HCT116 (cell line): ENCODE measurements around the gene FAM219A. TPM values are rescaled to one million over a fixed set of nuclear protein-coding genes. Genes with fewer than 3 reads are reported as not detected.

Experiments used
- ATAC-seq: fragments of 200-7000 bp; cut with Tn5 transposase; 2 replicates; pipeline ENCODE4 v1.9.1; 2020; ENCODE audit warnings: mild to moderate bottlenecking, moderate library complexity
- BruUV-seq: library from RNA; stranded (reverse); fragments of 400-500 nt; replicated peaks from 2 replicates; lab custom pipeline; 2021; lab: Mats Ljungman, UMichigan
- CTCF ChIA-PET: fragments of 300-600 bp; sonication (Branson Sonifier 250); formaldehyde crosslinking; loops from one replicate; lab custom pipeline; 2021; ENCODE audit warnings: antibody characterized with exemption; lab: Charles Lee
- POLR2A ChIA-PET: fragments of 300-600, 350-600 bp; sonication (Branson Sonifier 250); formaldehyde crosslinking; loops from one replicate; lab custom pipeline; 2021; ENCODE audit warnings: antibody characterized with exemption; lab: Charles Lee
- RAD21 ChIA-PET, 2 experiments: fragments of 300-600 bp; sonication (Branson Sonifier 250); formaldehyde crosslinking; loops; one replicate each; lab custom pipeline; 2023; ENCODE audit warnings: low total read pairs in 2 of 2; ENCODE audit not compliant: uncharacterized antibody in 2 of 2, unreplicated experiment in 2 of 2, low non-redundant PET in 1 of 2; lab: Charles Lee
- DNase-seq: peaks from one replicate; pipeline ENCODE4 v3.0.0-alpha.2; 2010; ENCODE audit warnings: low read depth, low spot score
- H2AFZ ChIP-seq: fragments of 200-600 bp; shearing (Covaris generic), sonication (generic); 2 replicates; pipeline ENCODE4 v1.6.1; 2017; ENCODE audit warnings: low read depth, mixed run types, mixed read lengths, antibody characterized with exemption, low read length; ENCODE audit not compliant: poor library complexity, severe bottlenecking
- H3K27ac ChIP-seq: 2 replicates; pipeline ENCODE4 v1.5.1; 2012; ENCODE audit warnings: low read depth, low read length
- H3K27me3 ChIP-seq: fragments of 200-600 bp; sonication (generic); 2 replicates; pipeline ENCODE4 v1.6.1; 2016; ENCODE audit warnings: mixed run types, low read length, mixed read lengths; ENCODE audit not compliant: insufficient read depth
- H3K36me3 ChIP-seq, 2 experiments: fragments of 200-500 bp in 1 of 2; fragments of 200-600 bp in 1 of 2; sonication (Bioruptor generic) in 1 of 2; sonication (generic) in 1 of 2; 2 replicates each; pipeline versions ENCODE4 v1.5.1 to v1.6.1; 2014 to 2016; ENCODE audit warnings: low read length in 2 of 2, inconsistent platforms in 1 of 2, mixed read lengths in 1 of 2, mixed run types in 1 of 2; ENCODE audit not compliant: insufficient read depth in 2 of 2, control insufficient read depth in 1 of 2
- H3K4me1 ChIP-seq, 2 experiments: fragments of 200-600 bp in 1 of 2; sonication (generic) in 1 of 2; 2 replicates each; pipeline versions ENCODE4 v1.5.1 to v1.6.1; 2012 to 2017; ENCODE audit warnings: low read length in 2 of 2, inconsistent platforms in 1 of 2, mild to moderate bottlenecking in 1 of 2, mixed read lengths in 1 of 2, mixed run types in 1 of 2, moderate library complexity in 1 of 2; ENCODE audit not compliant: insufficient read depth in 2 of 2, control insufficient read depth in 1 of 2
- H3K4me2 ChIP-seq: fragments of 200-600 bp; sonication (generic); 2 replicates; pipeline ENCODE4 v1.6.1; 2017; ENCODE audit warnings: mixed run types, low read length, mixed read lengths
- H3K4me3 ChIP-seq, 2 experiments: fragments of 200-600 bp in 1 of 2; sonication (generic) in 1 of 2; replicated peaks in 1 of 2; 2 replicates each; pipeline ENCODE4 v1.5.1; 2011 to 2016; ENCODE audit warnings: low read length in 2 of 2, control low read depth in 1 of 2, low read depth in 1 of 2, mild to moderate bottlenecking in 1 of 2, mixed read lengths in 1 of 2, mixed run types in 1 of 2
- H3K79me2 ChIP-seq: fragments of 200-600 bp; sonication (generic); 2 replicates; pipeline ENCODE4 v1.6.1; 2017; ENCODE audit warnings: mild to moderate bottlenecking, mixed run types, low read length, moderate library complexity, mixed read lengths; ENCODE audit not compliant: insufficient read depth
- H3K9ac ChIP-seq: fragments of 200-600 bp; sonication (generic); 2 replicates; pipeline ENCODE4 v1.6.1; 2016; ENCODE audit warnings: low read length, mixed read lengths
- H3K9me2 ChIP-seq: fragments of 200-600 bp; sonication (generic), shearing (Covaris generic); 2 replicates; pipeline ENCODE4 v1.6.1; 2017; ENCODE audit warnings: mixed run types, mild to moderate bottlenecking, moderate library complexity; ENCODE audit not compliant: insufficient read depth
- H3K9me3 ChIP-seq, 2 experiments: fragments of 200-500 bp in 1 of 2; fragments of 200-600 bp in 1 of 2; sonication (Bioruptor generic) in 1 of 2; sonication (generic) in 1 of 2; 2 replicates each; pipeline ENCODE4 v1.6.1; 2014 to 2017; ENCODE audit warnings: low read length in 2 of 2, mixed read lengths in 2 of 2, inconsistent platforms in 1 of 2, low read depth in 1 of 2, mild to moderate bottlenecking in 1 of 2, mixed run types in 1 of 2, moderate library complexity in 1 of 2; ENCODE audit not compliant: control insufficient read depth in 1 of 2, insufficient read depth in 1 of 2
- H4K20me1 ChIP-seq: fragments of 200-600 bp; sonication (generic), shearing (Covaris generic); 2 replicates; pipeline ENCODE4 v1.6.1; 2017; ENCODE audit warnings: mixed run types, mild to moderate bottlenecking, moderate library complexity; ENCODE audit not compliant: insufficient read depth
- CBX3 ChIP-seq: IDR thresholded peaks from 2 replicates; pipeline ENCODE4 v1.6.1; 2012; ENCODE audit warnings: low read depth
- CTCF ChIP-seq, 3 experiments: fragments of 200-600 bp in 1 of 3; sonication (generic) in 1 of 3; IDR thresholded peaks in 2 of 3; conservative IDR thresholded peaks in 1 of 3; 2 replicates each; pipeline ENCODE4 v1.5.1; 2012 to 2017; ENCODE audit warnings: low read depth in 2 of 3, low read length in 2 of 3, antibody characterized with exemption in 1 of 3, borderline replicate concordance in 1 of 3, control low read depth in 1 of 3, mild to moderate bottlenecking in 1 of 3, mixed read lengths in 1 of 3, mixed run types in 1 of 3, moderate library complexity in 1 of 3; ENCODE audit not compliant: insufficient read depth in 1 of 3
- EGR1 ChIP-seq: IDR thresholded peaks from 2 replicates; pipeline ENCODE4 v1.6.1; 2012; ENCODE audit warnings: low read depth
- EZH2 ChIP-seq: fragments of 200-600 bp; sonication (generic); IDR thresholded peaks from 2 replicates; pipeline ENCODE4 v1.6.1; 2017; ENCODE audit warnings: antibody characterized with exemption, mixed run types
- EZH2phosphoT487 ChIP-seq: fragments of 200-600 bp; IDR thresholded peaks from 2 replicates; pipeline ENCODE4 v1.6.1; 2018; ENCODE audit warnings: antibody characterized with exemption, borderline replicate concordance
- JUND ChIP-seq: IDR thresholded peaks from 2 replicates; pipeline ENCODE4 v1.6.1; 2012
- MAX ChIP-seq: IDR thresholded peaks from 2 replicates; pipeline ENCODE4 v1.6.1; 2012
- RAD21 ChIP-seq: IDR thresholded peaks from 2 replicates; pipeline ENCODE4 v1.6.1; 2012; ENCODE audit warnings: low read depth, mild to moderate bottlenecking
- SP1 ChIP-seq: IDR thresholded peaks from 2 replicates; pipeline ENCODE4 v1.6.1; 2012; ENCODE audit warnings: low read depth
- SRF ChIP-seq: IDR thresholded peaks from 2 replicates; pipeline ENCODE4 v1.6.1; 2012; ENCODE audit warnings: low read depth
- ZFX ChIP-seq: fragments of 450-650 bp; IDR thresholded peaks from 2 replicates; pipeline ENCODE4 v1.6.1; 2017
- intact Hi-C: fragments of 100-400 bp; cut with micrococcal nuclease; formaldehyde crosslinking; loops from 2 replicates; pipeline ENCODE4 v1.10.0; 2022
- total RNA-seq: library from RNA; stranded (reverse); gene quantifications from one replicate; pipeline ENCODE4 v1.2.1, GENCODE V29; 2021; ENCODE audit not compliant: unreplicated experiment

The FAM219A gene
- total RNA-seq, 1 experiment from 2014 or later, result 13.4 TPM

GRCh38 chr9:34490760-34491159 is 32.4 kb upstream of the FAM219A start:
- ChIA-PET CTCF (interaction anchor here (1.1 to 1.3 kb wide), 2 partner anchors 57 to 87 kb away, joined by 3 to 4 read pairs; no protein-coding TSS in a partner anchor), POLR2A (no interaction called here)
- H3K9me2 ChIP-seq, result no peaks in the 10 kb centered on the region
- ATAC-seq, result no peak
- H3K27ac ChIP-seq, result no peak overlapping the region
- H3K4me2 ChIP-seq, result no peak overlapping the region
- no peaks in the 10 kb centered on the region for H4K20me1 ChIP-seq
- no peak overlapping the region for H3K4me3 ChIP-seq
- H3K79me2 ChIP-seq, result no peaks in the 10 kb centered on the region
- no peak overlapping the region for H3K9ac ChIP-seq
- TF ChIP-seq MAX (no peak), RAD21 (no peak), SRF (no peak), EZH2phosphoT487 (no peak), CTCF (IDR thresholded peaks at IDR 0.05 in 2 of 3, conservative IDR thresholded peaks at IDR 0.05 in 1 of 3; ENCODE audit: borderline replicate concordance in 1 of 3, insufficient read depth in 1 of 3, low read depth in 2 of 3, low read length in 2 of 3) (no peak), CBX3 (no peak), SP1 (no peak), ZFX (no peak), EGR1 (no peak), JUND (no peak), EZH2 (no peak)
- TF ChIP-seq, all 23 proteins: peak for 0
- Histone ChIP-seq H3K36me3 (no peaks in the 10 kb centered on the region), H2AFZ (no peak overlapping the region), H3K9me3 (no peaks in the 10 kb centered on the region), H3K4me1 (no peaks in the 10 kb centered on the region), H3K27me3 (peaks cover 4% of the 10 kb centered on the region; the same call in 1 of the 2 replicates)
- no TSS peak for BruUV-seq
- RAD21 ChIA-PET, result no interaction called here
- DNase-seq, result no peak
- intact Hi-C loops, result no loop called here
